NB4 (cell line): Measurements from ENCODE around the gene JOSD2.

Experiments used
- MYC ChIP-seq: IDR thresholded peaks from 2 replicates; pipeline ENCODE4 v1.6.1; 2011; ENCODE audit warnings: low read depth, low read length
- POLR2A ChIP-seq: IDR thresholded peaks from 2 replicates; pipeline ENCODE4 v1.6.1; 2011; ENCODE audit warnings: mild to moderate bottlenecking; ENCODE audit not compliant: insufficient read length; ENCODE audit errors: extremely low read depth
- TF ChIP-seq, protein P1 (sequence below): IDR thresholded peaks from one replicate; pipeline ENCODE4 v1.5.1; 2012; ENCODE audit warnings: low read depth, low read length
- TF ChIP-seq, protein P2 (sequence below): IDR thresholded peaks from 2 replicates; pipeline ENCODE4 v1.6.1; 2011; ENCODE audit warnings: low read depth, low read length

DNA sequence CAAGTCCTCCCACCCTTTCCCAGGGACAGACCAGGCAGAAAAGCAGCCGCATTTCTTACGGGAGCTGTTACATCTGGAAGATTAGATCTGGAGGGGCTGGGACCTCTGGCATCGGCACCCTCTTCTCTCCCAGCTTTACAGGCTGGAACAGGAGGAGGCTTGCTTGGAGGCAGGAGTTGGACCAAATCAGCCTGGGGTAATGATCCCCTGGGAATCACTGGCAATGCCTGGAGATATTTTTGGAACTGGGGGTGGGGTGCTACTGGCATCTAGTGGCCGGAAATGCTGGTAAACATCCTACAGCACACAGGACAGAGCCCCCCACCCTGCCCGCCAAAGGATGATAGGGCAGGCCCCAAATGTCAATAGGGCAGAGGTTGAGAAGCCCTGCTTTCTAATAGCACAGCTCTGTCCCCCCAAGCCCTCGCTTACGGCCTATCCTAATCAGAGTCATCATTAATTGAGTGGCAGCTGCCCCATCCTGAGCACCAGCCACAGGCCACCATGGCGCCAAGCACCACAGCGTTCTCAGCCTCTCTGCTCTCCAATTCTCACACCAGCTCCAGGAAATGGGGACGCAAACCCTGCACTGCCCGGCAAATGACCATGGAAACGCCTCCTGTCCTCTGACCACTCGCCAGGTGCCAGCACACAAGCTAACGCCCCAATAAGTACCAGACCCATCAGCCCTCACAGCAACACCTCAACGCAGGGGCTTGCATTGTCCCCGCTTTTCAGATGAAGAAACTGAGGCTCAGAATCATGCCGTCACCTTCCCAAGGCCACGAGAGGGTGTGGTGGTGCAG lies 36.6 kb upstream of the JOSD2 start:
- TF ChIP-seq, protein P1, sequence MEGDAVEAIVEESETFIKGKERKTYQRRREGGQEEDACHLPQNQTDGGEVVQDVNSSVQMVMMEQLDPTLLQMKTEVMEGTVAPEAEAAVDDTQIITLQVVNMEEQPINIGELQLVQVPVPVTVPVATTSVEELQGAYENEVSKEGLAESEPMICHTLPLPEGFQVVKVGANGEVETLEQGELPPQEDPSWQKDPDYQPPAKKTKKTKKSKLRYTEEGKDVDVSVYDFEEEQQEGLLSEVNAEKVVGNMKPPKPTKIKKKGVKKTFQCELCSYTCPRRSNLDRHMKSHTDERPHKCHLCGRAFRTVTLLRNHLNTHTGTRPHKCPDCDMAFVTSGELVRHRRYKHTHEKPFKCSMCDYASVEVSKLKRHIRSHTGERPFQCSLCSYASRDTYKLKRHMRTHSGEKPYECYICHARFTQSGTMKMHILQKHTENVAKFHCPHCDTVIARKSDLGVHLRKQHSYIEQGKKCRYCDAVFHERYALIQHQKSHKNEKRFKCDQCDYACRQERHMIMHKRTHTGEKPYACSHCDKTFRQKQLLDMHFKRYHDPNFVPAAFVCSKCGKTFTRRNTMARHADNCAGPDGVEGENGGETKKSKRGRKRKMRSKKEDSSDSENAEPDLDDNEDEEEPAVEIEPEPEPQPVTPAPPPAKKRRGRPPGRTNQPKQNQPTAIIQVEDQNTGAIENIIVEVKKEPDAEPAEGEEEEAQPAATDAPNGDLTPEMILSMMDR, result no peak
- TF ChIP-seq MYC (no peak), POLR2A (no peak)
- TF ChIP-seq, protein P2, sequence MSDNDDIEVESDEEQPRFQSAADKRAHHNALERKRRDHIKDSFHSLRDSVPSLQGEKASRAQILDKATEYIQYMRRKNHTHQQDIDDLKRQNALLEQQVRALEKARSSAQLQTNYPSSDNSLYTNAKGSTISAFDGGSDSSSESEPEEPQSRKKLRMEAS, result no peak
